Suppressor macrophage treated with lipopolysaccharide for 1 hour (primary cell): ENCODE measurements around the gene LRRFIP2.
"Not testable (repeated sequence)": the region's sequence is repeated elsewhere in the genome, so short reads cannot be mapped to it uniquely, and the experiment has no call there.

Source experiments
- DNase-seq, 3 donors: peaks; one replicate each; pipeline ENCODE4 v3.0.0-alpha.2; 2020 to 2022

The LRRFIP2 gene

GRCh38 chr3:37174532-37175126 lies at the start of gene LRRFIP2:
LRRFIP2 (minus strand) TSS chr3:37174582; CDS start chr3:37148983, 25,599 bp downstream.
- DNase-seq = peak; percentile 37 to 85 (median 73)

GRCh38 chr3:37223576-37223975 lies 49.2 kb upstream of the LRRFIP2 start:
- DNase-seq = no peak

- no peak for DNase-seq
These were observed 48.8 kb upstream of the LRRFIP2 start for GRCh38 chr3:37223141-37223558.

- not testable (repeated sequence) for DNase-seq
These were observed 48.2 kb upstream of the LRRFIP2 start for GRCh38 chr3:37222542-37222941.

GRCh38 chr3:37221407-37221806 lies 47.0 kb upstream of the LRRFIP2 start:
- DNase-seq = no peak

- DNase-seq = no peak
These were observed 44.9 kb upstream of the LRRFIP2 start for GRCh38 chr3:37219266-37219665.

- no peak for DNase-seq
These were observed 43.8 kb upstream of the LRRFIP2 start for GRCh38 chr3:37218206-37218605.

GRCh38 chr3:37217098-37217849 lies 42.9 kb upstream of the LRRFIP2 start:
- DNase-seq = no peak

- no peak for DNase-seq
These were observed 42.3 kb upstream of the LRRFIP2 start for GRCh38 chr3:37216597-37217097.

GRCh38 chr3:37214076-37214475 lies 39.7 kb upstream of the LRRFIP2 start:
- DNase-seq = no peak

- DNase-seq = no peak
These were observed 35.8 kb upstream of the LRRFIP2 start for GRCh38 chr3:37210230-37210629.

GRCh38 chr3:37208576-37208975 lies 34.2 kb upstream of the LRRFIP2 start:
- not testable (repeated sequence) for DNase-seq

GRCh38 chr3:37208008-37208407 lies 33.6 kb upstream of the LRRFIP2 start:
- not testable (repeated sequence) for DNase-seq

GRCh38 chr3:37206041-37206440 lies 31.7 kb upstream of the LRRFIP2 start:
- DNase-seq = not testable (repeated sequence)

GRCh38 chr3:37204314-37204713 lies 29.9 kb upstream of the LRRFIP2 start:
- no peak for DNase-seq

GRCh38 chr3:37202035-37202434 lies 27.7 kb upstream of the LRRFIP2 start:
- DNase-seq = no peak

- DNase-seq = no peak
These were observed 25.8 kb upstream of the LRRFIP2 start for GRCh38 chr3:37200141-37200540.

GRCh38 chr3:37198996-37199395 lies 24.6 kb upstream of the LRRFIP2 start:
- peak in 1 of 3 donors; percentile 36 for DNase-seq

- no peak for DNase-seq
These were observed 24.2 kb upstream of the LRRFIP2 start for GRCh38 chr3:37198547-37198946.

- DNase-seq = no peak
These were observed 23.5 kb upstream of the LRRFIP2 start for GRCh38 chr3:37197810-37198371.

- no peak for DNase-seq
These were observed 20.2 kb upstream of the LRRFIP2 start for GRCh38 chr3:37194533-37194932.

GRCh38 chr3:37190667-37191066 lies 16.3 kb upstream of the LRRFIP2 start:
- no peak for DNase-seq

- no peak for DNase-seq
These were observed 14.7 kb upstream of the LRRFIP2 start for GRCh38 chr3:37189109-37189508.

- DNase-seq = no peak
These were observed 9.6 kb upstream of the LRRFIP2 start for GRCh38 chr3:37183976-37184375.
